ENCODE data around the gene MGAM2.
"Not testable (repeated sequence)": the region's sequence is repeated elsewhere in the genome, so short reads cannot be mapped to it uniquely, and the experiment has no call there.

The MGAM2 gene

DNA sequence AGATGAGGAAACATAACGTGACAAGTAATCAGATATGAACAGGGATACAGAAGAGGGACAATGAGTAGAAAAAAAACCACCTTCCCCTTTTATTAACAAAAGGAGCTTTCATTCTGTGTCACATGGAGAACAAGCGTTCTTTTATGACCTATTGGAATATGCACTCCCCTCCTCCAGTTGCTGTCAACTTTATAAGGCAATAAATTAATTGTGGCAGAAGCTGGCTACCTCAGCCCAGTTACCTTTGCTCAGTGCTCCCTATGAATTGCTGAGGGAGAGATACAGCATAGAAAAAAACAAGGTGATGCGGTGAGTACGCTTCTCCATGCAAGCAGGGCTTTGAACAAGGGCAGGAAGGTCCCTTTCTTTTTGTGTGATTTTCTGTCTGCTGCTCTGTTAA is at the start of gene MGAM2:
Gene MGAM2, plus strand, starts transcription at position 220 of the 400 bp plus-strand sequence. CDS start 5,156 bp downstream, outside the sequence.
- no peak for DNase-seq

DNA sequence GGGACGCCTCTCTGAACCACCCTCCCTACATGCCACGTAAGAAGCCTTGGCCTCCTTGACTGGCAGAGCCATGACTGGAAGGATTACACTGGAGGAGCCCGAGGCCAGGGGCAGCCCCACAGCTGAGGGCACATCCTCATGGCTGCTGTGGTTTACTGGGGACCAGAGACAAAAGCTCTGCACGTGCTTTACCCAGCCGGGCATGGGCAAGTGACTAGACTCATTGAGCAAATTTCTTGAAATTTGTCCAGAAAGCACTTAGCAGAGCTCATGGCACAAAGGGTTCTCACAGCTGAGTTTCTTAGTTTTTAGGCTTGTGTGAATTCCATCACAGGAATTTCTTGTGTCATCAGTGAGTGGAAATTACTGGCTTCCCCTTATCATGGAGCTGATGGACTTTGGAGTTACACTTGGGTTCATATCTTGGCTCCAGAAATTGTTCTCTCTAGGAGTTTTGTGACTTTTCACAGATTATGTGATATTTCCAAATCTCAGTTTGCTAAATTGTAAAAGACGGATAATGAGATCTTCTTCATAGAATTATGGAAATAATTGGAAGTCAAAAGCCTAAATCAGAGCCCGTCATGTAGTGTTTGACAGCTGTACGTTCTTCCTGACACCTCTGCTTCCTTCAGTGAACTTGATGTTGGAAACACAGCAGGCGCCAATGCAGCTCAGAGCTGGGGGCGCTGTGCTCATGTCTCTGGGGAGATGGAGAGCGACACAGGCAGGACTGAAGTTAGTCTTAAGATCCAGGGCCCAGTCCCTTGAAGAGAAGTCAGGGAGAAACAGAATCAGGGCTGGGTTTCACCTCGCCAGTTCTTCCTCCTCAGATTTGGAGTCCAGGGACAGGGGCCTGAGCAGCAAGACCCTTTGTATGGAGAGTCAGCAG is 47.7 kb upstream of the MGAM2 start:
- no peak for DNase-seq

DNA sequence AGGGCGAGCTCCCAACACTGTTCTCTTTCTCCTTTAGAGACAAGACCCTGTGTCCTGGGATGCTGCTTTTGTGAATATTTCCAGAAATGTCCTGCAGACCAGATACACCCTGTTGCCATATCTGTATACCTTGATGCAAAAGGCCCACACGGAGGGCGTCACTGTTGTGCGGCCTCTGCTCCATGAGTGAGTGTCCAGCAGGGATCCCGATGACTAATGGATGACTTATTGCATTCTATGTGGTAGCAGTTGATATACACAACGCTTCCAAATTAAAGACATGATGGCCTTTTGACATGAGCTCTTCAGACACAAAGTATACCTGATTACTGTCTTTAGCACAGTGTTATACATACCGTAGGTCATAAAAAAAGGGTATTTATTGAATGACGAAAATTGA is 45.0 kb upstream of the MGAM2 start:
- no peak for DNase-seq

DNA sequence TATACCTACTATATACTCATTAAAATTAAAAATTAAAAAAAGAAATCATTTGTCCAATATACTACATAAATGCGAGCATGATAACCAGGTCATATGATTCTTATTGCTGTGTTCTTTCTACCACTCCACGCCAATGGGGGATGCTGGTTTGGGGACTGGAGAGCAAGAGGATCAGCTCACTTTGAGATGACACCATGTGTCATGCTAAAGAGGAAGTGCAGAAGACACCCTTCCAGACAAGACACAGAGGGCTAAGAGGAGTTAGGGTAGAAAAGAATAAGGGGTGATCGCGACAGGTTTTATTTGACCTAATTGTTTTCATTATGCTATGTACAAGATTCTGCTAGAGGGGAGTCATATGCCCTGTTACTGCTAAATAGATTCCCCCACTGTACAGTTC is 33.8 kb upstream of the MGAM2 start:
- DNase-seq = no peak

DNA sequence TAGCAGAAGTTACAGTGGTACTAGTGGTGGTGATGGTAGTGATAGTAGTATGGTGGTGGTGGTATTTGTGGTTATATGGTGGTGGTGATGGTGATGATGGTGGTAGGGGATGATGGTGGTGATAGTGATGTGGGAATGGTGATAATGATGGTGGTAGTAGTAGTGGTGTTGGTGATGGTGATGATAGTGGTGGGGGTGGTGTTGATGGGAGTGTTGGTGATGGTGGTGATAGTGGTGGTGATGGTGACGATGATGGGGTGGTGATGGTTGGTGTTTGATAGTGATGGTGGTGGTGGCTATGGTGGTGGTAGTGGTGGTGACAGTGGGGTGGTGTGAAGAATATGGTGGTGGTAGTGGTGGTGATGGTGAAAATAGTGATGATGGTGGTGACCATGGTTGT is 27.9 kb upstream of the MGAM2 start:
- no peak for DNase-seq

DNA sequence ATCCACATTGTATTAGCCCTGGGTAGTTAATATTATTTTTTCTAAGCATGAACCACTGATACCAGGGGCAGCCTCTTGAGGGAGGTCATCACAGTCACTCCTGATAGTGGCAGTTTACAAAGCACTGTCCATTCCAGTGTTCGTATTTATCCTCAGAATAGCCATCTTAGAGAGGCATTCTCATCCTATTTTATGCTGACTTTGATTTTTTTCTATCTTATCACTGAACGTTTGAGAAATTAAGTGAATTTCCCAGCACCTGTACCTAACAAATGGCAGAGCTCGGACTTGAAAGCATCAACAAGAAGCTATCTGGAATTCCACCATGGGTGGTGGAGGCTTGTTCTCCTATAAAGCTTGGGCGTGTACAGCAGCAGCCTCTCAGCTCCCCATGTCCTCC is 26.1 kb upstream of the MGAM2 start:
- no peak for DNase-seq

DNA sequence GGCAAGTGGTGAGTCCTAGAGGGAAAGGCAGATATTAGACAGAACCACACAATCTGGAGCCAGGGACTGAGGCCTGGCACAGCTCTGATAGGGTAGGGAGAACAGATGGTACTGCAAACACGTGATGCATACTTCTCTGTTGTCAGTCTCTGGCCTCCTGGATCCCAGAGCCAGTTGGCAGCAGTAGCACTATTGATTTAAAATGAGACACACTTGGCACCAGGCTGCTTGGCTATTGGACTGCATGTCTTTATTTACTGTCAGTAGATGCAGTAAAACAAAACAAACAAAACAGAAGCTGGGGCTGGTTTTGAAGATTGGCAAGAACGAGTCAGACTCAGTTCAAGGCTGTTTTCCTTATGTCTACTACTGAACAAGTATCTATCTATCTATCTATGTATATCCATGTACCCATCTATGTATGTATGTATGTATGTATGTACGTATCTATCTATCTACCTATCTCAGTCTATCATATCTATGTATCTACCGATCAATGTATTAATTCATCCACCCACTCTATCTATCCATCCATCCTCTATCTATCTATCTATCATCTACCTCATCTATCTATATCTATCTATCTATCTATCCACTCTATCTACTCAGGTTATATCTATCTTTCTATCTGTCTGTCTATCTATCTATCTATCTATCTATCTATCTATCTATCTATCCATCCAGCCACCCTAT is 23.4 kb upstream of the MGAM2 start:
- DNase-seq = no peak

DNA sequence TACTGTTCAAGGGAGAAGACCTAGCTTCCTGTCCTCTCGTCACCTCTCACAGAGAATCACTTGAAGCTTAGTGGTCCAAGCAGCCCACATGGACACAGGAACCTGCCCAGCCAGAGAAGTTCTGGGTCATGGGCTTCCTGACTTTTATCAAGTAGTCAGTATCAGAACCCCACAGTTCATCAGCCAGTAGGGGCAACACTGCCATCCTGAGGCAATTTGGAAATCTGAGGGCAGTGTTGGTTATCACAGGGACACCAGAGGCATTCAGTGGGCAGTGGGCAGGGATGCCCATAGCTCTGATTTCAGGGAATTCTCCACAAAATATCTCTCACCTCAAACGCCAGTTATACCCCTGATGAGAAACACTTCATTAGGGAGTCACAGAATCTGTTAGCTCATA is 22.5 kb upstream of the MGAM2 start:
- no peak for DNase-seq

DNA sequence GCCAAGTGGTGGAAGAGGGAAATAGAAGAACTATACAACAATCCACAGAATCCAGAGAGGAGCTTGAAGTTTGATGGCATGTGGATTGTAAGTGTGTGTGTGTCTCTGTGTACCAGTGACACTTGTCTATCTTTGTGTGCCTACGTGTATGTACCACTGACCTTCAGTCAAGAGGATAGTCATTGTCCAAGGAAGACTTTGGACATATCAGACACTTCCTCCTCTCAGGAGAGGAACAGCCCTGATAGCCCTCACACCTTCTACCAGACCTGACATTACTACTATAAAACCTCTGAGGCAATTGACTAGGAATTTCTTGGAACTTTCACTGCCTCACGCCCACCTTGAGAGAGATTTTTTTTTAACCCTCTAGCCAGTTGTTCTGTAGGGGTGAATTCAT is 19.6 kb upstream of the MGAM2 start:
- DNase-seq = no peak

DNA sequence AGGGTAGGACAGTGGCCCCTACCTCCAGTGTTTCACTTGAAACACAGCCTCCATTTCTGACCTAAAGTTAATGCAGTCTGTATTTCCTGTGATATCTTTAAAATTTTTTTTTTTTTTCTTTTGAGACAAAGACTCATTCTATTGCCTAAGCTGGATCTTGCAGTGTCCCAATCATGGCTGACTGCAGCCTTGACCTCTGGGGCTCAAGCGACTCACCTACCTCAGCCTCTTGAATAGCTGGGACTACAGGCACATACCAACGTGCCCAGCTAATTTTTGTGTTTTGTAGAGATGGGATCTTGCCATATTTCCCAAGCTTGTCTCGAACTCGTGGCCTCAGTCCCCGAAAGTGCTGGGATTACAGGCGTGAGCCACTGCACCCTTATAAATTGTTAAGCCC is 16.7 kb upstream of the MGAM2 start:
- DNase-seq = no peak

DNA sequence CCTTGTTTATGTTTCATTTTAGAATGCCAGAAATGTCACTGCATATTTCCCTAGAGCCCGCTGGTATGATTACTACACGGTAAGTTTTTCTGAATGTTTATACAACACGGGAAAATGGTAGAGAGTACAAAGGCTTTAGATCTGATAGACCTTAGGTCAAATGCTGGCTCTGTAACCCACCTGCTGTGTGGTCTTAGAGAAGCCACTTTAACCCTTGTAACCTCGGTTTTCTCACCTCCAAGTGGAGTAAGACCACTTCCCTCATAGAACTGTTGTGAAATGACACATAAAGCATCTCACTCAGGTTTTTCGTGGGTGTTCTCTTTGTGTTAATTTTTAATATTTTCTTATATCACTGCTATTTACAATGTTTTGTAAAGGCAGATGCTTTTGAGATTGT is 13.9 kb upstream of the MGAM2 start:
- no peak for DNase-seq

DNA sequence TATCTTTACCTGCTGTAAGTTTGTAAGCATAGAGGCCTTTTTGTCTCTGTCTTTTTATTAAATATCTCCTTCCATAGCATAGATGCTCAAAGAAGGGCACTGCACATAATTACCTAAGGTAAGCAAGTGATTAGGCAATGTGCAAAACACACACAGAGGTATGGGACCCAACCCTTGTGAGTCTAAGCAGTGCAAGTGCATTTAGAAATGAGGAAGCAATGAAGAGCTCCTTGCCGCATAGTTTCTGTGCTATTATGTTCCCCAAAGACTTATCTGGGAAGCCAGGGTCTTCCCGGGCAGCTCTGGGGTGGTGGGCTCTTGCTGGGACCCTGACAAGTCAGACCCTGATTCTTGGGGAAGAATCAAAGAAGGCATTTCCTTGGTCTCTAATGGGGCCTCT is 13.5 kb upstream of the MGAM2 start:
- DNase-seq = no peak

DNA sequence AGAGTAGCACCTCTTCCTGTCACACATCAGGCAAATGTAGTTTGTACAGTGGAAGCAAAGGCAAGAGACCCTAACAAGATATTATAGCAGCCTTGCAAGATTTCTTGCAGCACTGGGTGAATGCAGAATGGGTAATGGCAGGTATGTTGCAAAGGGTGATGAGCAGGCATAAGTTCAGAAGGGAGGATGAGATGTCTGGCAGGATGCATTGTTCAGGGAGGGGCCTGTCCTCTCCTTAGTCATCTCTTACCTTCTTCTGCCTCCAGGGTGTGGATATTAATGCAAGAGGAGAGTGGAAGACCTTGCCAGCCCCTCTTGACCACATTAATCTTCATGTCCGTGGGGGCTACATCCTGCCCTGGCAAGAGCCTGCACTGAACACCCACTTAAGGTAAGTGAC is 12.2 kb upstream of the MGAM2 start:
- not testable (repeated sequence) for DNase-seq

DNA sequence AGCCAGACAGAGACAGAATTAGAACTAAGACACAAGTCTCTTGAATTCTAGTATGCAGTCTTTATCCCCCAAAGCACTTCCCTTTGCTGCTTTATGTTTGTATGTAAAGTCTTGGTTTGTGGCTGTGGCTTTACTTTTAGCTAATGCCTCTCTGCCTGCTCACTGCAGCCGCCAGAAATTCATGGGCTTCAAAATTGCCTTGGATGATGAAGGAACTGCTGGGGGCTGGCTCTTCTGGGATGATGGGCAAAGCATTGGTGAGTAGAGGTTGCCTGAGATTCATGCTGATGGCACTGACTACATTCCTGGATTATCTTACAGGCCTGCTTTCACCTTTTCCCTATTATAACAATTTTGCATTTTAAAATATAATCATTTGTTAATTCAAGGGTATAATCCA is 10.9 kb upstream of the MGAM2 start:
- DNase-seq = no peak

DNA sequence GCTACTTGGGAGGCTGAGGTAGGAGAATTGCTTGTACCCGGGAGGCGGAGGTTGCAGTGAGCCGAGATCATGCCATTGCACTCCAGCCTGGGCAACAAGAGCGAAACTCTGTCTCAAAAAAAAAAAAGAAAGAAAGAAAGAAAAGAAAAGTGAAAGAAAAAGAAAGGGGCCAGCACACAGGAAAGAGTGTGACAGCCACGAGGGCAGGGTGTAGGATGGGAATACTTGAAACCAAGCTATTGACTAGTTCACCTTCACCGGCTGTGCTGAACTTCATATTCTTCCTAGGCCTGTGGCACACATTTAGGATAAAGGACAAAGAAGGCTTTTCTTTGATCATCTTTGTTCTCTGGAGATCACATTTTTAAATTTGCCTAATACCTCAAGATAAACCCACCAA is 9.7 kb upstream of the MGAM2 start:
- not testable (repeated sequence) for DNase-seq

DNA sequence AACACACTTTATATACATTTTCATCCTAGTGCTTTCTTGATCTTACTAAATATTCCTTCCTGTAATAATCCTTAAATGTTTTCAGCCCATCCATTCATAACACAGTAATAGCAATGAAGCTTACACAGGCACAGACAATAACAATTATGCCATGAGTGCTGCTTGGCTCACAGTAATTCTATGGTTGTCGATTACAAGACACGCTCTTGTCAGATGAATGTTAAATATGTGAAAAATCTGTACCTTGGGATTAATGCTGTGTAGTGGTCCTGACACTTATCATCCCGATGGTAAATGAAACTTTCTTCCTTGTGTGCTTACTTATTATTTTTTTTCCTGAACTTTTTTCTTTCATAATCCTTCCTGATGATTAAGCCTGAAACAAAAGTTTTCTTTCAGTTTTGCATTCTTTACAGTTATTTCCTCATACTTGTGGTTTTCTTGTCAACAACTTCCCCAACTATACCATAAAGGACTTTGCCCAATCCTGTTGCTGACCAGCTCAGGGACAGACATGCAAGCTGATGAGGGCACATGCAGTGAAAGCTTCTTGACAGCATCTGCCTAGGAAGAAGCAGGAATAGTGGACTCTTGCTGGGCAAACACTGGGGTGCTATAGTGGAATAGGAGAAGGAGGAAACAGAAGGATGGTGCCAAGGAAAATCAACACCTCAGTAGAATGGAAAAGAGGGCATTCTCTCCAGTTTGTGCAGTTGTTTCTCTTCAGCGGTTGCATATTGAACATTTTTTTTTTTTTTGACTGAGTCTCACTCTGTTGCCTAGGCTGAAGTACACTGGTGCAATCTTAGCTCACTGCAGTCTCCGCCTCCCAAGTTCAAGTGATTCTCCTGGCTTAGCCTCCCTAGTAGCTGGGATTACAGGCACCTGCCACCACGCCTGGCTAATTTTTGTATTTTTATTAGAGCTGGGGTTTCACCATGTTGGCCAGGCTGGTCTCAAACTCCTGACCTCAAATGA is 6.7 kb upstream of the MGAM2 start:
- DNase-seq = no peak

DNA sequence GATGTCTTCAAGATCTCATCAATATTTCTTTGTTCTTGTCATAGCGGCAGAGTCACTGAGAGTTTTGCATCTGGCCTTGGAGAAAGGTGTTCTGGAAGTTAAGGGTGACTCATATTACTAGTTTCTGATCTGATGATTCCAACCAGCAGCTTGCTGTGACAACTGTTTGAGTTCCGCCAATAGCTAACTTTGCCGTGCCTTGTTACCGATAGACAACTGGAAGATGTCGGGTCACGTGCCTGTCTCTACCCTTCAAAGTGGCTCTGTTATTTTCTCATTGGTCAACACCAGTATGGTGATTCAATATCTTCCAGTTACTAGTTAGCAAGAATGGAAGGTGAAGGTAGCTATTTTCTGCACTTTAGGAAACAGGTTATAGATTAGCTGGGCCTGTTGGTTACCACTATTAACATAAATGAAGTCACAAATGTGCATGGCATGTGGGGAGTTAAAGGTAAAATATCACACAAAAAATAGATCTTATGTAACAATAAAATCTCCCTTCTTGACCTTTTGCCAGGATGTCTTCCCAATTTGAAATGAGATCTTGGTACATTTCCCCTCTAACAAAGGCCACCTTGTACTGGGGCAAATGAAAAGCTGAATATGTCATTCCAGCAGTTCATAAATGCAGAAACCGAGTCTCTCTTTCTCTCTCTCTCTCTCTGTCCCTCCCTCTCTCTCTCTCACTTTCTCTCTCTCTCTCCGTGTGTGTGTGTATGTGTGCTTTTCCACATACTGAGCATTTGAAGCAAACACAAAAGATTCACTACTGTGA is 2.6 kb upstream of the MGAM2 start:
- no peak for DNase-seq

DNA sequence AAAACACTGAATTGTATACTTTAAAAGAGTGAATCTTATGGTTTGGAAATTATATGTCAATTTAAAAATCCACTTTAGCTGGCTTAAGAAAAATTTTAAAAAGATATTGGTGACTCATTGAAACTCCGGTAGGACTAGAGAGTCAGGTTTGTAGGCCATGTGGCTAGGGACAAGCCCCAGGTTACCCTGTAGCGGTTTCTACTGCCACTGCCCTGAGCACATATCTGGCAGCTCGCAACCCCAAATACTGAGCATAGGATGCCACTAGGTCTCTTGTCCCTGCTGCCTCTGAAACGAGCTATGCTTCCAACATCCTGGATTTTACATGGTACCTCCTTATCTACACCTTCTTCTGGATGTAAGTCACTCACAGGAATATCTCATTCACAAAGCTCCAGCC is 1.4 kb upstream of the MGAM2 start:
- no peak for DNase-seq

DNA sequence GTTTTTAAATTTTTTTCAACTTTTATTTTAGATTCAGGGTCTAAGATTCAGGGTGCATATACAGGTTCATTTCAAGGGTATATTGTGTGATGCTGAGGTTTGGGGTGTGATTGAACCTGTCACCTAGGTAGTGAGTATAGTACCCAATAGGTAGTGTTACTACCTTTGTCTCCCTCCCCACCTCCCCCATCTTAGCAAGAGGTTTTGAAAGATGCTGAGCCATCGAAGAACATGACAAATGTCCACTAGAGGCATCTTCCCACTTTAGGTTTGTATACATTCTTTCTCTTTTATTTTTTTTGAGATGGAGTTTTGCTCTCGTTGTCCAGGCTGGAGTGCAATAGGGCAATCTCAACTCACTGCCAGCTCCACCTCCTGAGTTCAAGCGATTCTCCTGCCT is 880 bp upstream of the MGAM2 start:
- DNase-seq = no peak

DNA sequence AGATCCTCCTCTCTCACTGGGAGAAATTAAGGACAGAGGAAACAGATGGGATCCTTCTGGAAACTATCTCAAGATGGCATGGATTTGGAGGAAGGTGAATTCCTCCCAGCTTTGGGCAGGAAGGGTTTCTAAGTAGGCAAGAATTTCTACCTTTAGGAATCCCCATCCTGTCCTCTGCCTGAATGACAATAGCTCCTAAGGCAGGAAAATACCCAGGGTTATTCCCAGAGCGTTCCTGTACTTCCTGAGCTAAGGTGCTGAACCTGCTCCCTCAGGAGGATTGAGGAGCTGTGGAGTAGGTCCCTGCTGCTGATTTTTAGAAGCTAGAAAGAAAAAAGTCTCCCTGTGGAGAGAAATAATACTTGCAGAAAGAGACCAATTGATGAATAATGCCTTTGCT is 568 bp downstream of the MGAM2 start:
- no peak for DNase-seq

DNA sequence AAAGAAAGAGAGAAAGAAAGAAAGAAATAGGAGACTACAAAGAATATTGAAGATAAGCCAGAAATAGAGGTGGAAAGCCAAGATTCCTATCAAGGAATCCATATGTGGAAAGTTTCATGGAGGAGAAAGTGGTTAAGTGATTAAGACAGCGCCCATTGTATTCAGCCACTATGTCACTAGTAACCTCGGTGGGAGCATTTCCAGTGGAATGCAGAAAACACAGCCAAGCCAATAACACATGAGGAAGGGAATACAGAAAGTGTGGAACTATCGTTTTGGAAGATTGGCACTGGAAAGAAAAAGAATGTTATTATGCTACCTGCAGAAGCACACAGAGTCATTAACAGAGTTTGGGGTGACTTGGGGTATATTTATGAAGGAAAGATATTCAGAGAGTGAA is 2.7 kb downstream of the MGAM2 start:
- DNase-seq = no peak

DNA sequence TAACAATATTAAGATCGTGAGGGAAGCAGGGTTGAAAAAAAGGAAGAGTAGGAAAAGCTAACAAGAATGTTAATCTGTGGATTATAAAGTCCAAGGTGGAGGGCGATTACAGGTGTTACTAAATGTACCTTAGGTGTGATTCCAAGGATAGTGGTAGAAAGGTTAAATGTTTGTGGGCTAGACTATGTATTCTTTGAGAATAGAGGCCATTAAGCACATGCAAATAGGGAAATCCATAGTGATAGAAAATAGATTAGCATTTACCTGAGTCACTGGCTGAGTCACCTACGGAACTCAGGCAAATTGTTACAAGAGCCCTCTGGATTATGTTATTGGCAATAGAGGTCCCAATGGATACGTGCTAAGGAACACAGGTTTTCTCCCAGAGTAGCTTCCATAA is 9.0 kb downstream of the MGAM2 start:
- no peak for DNase-seq

Measured in stimulated activated CD4-positive, alpha-beta T cell treated with anti-CD3 and anti-CD28 coated beads, Interleukin-2, amount 100 ng/mL, for 48 hours (primary cell).